DMS114 treated with DMSO at 0.1 percent for 48 hours (cell line): ENCODE measurements around the gene BTN2A1.
"Not testable (repeated sequence)": the region's sequence is repeated elsewhere in the genome, so short reads cannot be mapped to it uniquely, and the experiment has no call there.

Experiments used
- DNase-seq: peaks from one replicate; lab custom pipeline; 2025; ENCODE audit not compliant: unreplicated experiment; lab: John Stamatoyannopoulos, UW

The BTN2A1 gene

DNA sequence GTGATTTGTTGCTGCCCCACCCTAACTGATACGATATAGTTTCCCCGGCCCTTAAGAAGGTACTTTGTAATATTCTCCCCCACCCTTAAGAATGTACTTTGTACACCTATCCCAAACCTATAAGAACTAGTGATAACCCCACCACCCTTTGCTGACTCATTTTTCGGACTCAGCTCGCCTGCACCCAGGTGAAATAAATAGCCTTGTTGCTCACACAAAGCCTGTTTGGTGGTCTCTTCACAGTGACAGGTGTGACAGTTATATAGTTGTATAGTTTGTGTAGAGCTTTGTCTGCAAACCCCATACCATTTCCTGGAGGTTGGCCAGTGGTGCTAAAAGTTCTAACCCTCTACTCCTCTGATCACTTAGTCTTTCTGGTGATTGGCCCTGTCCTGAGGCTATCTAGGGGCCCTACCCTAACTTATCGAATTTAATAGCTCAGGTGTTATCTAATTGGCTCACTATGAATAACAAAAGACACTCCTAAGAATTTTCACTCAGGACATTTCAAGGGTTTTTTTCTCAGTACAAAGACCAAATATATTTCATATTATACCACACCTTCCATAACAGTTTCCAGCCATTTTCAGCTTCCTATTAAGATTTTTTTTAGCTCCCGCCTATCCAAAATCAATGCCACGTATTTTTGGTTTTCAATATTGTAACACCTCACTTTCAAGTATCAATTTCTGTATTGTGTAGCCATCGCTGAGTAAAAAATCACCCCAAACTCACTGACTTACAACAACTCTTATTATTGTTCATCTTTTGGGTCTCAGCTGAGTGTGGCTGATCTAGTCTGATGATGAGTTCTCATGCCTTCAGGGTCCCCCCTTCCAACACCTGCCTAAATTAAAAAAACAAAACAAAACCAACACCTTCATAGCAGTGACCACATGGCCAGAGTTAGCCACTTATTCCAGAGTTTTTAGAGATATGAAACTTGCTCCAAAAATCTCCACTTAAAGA lies 32.5 kb downstream of the BTN2A1 start:
- DNase-seq, result no peak

DNA sequence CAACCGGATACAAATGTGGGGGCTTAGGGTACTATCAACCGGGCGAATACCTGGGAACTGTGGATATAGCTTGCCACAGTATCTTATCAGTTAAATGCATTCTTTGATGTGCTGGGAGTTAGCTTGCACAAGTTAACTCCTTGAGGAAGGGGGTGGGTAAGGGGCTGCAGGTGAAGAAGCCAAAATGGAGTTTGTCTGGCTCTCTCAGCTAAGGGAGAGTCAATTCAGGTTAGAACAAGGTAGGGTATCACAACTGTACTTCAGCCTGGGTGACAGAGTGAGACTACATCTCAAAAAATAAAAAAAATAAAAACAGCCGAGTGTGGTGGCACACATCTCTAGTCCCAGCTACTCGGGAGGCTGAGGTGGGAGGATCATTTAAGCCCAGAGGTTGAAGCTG lies 33.8 kb downstream of the BTN2A1 start:
- DNase-seq, result no peak

DNA sequence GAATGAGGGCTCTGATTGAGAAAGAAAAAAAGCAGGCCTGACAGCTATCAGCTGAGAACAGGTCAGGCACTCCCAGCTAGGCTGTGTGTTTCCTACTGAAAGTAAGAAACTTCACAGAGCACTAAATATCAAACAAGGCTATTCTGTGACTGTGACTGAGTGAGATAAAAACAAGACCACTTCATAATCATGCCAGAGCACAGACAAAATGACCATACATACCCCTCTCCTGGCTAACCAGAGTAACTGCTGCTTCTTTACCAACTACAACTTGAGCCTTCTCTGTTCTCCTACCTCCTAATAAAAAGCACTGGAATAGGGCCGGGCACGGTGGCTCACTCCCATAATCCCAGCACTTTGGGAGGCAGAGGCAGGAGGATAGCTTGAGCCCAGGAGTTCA lies 35.5 kb downstream of the BTN2A1 start:
- DNase-seq, result peak; percentile 71

DNA sequence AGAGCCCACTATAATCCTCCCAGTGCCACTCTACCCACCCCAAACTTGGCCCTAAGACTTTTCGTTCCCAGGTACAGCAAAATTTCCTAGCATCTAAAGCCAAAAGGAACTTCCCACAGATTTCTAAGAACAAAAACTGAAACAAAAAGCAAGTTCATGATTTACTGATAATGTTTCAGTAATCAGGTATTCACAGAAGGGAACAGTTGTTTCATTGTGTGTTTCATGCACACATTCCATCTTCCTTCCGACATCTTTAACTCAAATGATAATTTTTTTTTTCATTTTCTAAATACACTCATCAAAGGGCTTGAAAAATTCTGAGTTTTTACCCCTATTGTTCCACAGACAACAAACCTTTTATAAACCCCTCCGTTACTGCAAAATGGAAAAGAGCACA lies 36.4 kb downstream of the BTN2A1 start:
- DNase-seq, result no peak

DNA sequence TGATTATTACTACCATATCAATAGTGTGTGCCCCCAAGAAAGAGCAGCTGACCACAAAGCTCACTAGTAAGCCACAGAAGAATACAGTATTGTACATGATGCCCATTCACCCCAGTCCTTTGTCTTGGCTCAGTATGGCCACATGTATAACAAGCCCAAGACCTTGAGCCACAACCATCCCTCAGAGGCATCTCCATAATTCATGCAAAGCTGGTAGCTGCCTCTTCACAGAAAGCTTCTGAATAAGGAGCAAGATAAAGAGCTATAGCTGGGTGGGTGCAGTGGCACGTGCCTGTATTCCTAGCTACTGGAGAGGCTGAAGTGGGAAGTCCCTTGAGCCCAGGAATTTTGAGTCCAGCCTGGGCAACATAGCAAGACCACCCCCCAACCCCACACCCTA lies 37.5 kb downstream of the BTN2A1 start:
- DNase-seq, result no peak

DNA sequence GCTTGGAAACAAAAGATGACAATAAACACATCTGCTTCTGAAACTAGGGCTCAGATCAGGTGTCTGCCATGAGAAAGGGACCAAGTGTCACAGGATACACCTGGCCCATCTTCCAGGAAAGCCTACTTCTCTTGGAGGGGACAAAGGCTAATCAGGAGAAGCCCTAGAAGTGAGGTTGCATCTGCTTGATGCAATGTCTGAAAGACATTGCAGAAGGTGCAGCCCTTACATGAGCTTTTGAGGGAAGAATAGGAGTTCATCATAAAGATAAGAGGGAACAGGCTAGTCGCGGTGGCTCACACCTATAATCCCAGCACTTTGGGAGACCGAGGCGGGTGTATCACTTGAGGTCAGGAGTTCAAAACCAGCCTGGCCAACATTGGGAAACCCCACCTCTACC lies 39.9 kb downstream of the BTN2A1 start:
- DNase-seq, result no peak

DNA sequence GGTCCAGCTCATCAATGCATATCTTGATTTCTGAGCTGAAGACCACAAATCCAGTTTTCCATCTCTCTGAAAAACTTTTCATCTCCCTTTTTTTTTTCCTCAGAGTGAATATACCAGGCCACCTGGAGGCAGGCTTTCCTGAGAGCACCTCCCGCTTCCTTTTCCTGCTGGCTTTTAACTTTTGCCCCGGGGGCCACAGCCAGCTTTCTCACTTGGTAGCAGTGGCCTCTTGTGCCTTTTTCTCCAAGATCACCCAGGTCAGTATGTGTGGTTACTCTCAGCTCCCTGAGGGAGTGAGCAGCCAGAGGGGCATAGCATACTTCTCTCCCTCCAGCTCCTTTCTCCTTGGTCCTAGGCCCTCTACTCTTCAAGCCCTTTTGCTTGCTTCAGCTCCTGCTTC lies 42.3 kb downstream of the BTN2A1 start, which contains the start of gene BTN1A1:
BTN1A1 (plus strand) TSS at position 202 of the 400 bp plus-strand sequence. CDS start 984 bp downstream, outside the sequence.
- DNase-seq, result no peak

DNA sequence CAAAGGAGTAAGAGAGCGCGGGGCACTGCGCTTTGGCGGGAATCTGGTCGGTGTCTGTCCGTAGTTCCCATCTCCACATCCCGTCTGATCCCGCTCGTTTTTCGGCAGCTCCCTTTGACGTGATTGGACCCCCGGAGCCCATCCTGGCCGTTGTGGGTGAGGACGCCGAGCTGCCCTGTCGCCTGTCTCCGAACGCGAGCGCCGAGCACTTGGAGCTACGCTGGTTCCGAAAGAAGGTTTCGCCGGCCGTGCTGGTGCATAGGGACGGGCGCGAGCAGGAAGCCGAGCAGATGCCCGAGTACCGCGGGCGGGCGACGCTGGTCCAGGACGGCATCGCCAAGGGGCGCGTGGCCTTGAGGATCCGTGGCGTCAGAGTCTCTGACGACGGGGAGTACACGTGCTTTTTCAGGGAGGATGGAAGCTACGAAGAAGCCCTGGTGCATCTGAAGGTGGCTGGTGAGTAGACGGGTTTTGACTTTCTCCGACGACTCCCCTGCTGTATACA lies 43.8 kb downstream of the BTN2A1 start:
- no peak for DNase-seq

DNA sequence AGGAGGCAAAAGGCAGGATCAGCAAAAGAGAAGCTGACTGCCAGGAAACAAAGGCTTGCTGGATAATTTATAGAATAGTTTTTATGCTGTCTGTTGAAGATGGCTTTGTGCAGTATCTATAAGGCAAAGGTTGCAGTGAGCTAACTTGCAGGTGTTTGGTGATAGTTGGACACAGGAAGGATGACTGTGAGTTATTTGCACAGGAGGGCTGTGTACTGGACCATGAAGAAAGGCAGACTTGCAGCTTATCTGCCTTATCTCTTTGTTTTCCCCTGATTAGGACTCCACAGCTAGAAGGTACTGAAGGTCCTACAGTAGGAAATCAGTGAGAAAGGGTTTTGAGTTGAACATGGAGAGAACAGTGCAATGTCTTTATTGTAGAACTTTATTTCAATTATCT lies 44.4 kb downstream of the BTN2A1 start:
- DNase-seq, result no peak

DNA sequence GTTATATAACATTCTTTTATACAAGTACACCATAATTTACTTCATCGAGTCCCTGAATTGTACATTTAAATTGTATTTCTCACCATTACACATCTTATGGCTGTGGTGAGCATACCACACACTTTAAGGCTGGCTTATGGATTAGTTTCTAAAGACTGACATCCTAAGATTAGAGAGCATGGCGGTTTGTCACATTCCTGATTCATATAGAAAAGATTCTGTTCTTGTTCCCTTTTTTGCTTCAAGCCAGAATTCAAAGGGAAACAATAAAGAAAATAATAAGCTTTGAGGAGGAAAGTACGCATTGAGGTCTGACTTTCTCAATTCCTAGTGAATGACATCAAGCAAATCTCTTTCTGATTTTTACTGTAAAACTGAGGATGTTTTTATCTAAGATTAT lies 44.9 kb downstream of the BTN2A1 start:
- no peak for DNase-seq

DNA sequence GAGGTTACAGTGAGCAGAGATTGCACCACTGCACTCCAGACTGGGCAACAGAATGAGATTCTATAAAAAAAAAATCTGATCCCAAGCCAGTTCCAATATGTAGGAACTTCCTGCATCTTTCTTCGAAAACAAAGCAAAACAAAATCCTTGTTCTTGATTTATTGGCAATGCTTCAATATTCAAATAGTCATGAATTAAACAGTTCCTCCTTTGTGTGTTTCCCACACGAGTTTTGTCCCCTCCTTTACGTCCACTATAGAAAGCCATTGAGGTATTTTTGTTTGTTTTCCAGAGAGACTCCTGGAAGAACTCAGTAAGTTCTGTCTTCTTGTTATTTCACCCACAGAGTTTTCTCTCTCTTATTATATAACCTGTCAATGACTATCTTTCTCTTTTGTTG lies 49.9 kb downstream of the BTN2A1 start:
- no peak for DNase-seq

DNA sequence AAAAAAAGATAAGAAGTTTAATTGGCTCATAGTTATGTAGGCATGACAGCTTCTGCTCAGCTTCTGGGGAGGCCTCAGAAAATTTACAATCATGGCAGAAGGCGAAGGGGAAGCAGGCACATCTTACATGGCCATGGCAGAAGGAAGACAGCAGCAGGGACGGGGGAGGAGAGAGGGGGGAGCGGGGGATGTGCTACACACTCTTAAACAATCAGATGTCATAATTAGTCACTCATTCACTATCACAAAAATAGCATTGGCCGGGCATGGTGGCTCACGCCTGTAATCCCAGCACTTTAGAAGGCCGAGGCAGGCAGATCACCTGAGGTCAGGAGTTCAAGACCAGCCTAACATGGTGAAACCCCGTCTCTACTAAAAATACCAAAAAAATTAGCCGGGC lies 53.3 kb downstream of the BTN2A1 start:
- not testable (repeated sequence) for DNase-seq

DNA sequence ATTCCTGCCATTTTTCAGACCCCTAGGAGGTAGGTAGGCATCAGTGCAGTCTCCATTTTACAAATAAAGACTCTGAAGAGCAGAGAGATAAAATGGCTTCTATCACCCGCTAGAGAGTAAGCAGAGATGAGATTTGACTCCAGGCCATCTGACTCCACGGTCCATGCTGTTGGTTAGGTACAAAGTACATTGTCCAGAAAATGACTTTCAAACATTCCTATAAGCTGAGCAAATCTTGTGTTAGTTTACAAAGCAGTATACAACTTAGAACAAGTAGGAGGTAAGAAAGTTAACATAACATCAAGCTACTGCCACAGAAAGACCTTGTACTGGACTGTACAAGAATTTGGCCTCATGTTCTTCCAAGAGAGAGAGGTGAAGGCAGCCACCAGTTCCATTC lies 57.2 kb downstream of the BTN2A1 start:
- no peak for DNase-seq

DNA sequence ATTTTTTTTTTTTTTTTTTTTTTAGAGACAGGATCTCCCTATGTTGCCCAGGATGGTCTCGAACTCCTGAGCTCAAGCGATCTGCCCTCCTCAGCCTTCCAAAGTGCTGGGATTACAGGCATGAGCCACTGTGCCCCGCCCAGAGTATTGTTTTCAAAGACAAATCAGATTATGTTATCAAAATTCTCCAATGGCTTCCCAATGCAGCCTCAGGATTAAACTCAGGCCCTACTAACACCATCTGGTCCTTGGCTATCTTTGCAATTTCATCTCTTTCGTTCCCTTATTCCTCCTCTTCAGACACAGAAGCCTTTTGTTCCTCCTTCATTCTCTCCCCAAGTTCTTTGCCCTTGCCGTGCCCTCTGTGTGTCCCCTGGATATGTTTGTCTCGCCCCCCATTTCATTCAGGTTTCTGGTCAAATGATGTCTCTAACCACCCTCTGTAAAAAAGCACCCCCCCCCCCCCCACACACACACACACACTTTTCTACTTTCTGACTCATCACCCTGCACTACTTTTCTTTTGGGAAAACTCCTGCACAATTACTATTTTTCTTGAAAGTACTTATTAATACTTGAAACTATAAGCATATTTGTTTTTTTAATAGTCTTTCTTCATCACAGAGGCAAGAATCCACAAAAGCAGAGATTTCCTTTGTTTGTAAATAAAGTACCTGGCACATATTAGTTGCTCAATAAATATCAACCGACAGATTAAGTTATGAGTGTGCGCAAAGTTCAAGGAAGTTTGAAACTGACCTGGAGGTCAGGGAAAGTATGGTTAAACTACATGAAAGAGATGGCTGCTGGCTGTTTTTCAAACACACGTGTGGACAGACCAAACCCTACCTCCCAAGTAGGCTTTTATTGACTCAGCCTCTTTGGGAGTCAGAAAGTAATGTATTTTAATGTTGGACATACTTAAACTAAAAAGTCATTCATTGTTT lies 59.0 kb downstream of the BTN2A1 start:
- DNase-seq, result no peak
